ENCODE data around the gene GARIN3.
A peak's percentile ranks its signal among the peaks of the same experiment; 100 is the strongest.
"Not testable (repeated sequence)": the region's sequence is repeated elsewhere in the genome, so short reads cannot be mapped to it uniquely, and the experiment has no call there.

Gene GARIN3

GRCh38 chr5:157166214-157167213 lies at the start of gene GARIN3:
Gene GARIN3, minus strand, starts transcription at chr5:157166264. Its CDS starts 96 bp downstream, at chr5:157166168.
- DNase-seq = no peak

GRCh38 chr5:157215514-157216167 lies 49.6 kb upstream of the GARIN3 start:
- no peak for DNase-seq

GRCh38 chr5:157214861-157215513 lies 48.9 kb upstream of the GARIN3 start:
- DNase-seq = no peak

GRCh38 chr5:157214415-157214814 lies 48.4 kb upstream of the GARIN3 start:
- no peak for DNase-seq

- no peak for DNase-seq
These were observed 47.6 kb upstream of the GARIN3 start for GRCh38 chr5:157213527-157214243.

GRCh38 chr5:157212307-157212706 lies 46.2 kb upstream of the GARIN3 start:
- DNase-seq = no peak

GRCh38 chr5:157210652-157211051 lies 44.6 kb upstream of the GARIN3 start:
- DNase-seq = peak; percentile 78

GRCh38 chr5:157205708-157206107 lies 39.6 kb upstream of the GARIN3 start:
- no peak for DNase-seq

- DNase-seq = no peak
These were observed 38.7 kb upstream of the GARIN3 start for GRCh38 chr5:157204765-157205164.

- no peak for DNase-seq
These were observed 37.4 kb upstream of the GARIN3 start for GRCh38 chr5:157203417-157203816.

- DNase-seq = no peak
These were observed 35.8 kb upstream of the GARIN3 start for GRCh38 chr5:157201857-157202256.

GRCh38 chr5:157198277-157198986 lies 32.4 kb upstream of the GARIN3 start:
- DNase-seq = no peak

GRCh38 chr5:157197086-157197485 lies 31.0 kb upstream of the GARIN3 start:
- DNase-seq = no peak

- DNase-seq = no peak
These were observed 30.0 kb upstream of the GARIN3 start for GRCh38 chr5:157196045-157196444.

GRCh38 chr5:157193699-157194424 lies 27.8 kb upstream of the GARIN3 start:
- DNase-seq = no peak

- DNase-seq = no peak
These were observed 23.2 kb upstream of the GARIN3 start for GRCh38 chr5:157189223-157189622.

GRCh38 chr5:157188270-157188669 lies 22.2 kb upstream of the GARIN3 start:
- DNase-seq = no peak

GRCh38 chr5:157187046-157187754 lies 21.1 kb upstream of the GARIN3 start:
- no peak for DNase-seq

- no peak for DNase-seq
These were observed 20.4 kb upstream of the GARIN3 start for GRCh38 chr5:157186309-157187045.

GRCh38 chr5:157185122-157185521 lies 19.1 kb upstream of the GARIN3 start:
- not testable (repeated sequence) for DNase-seq
